Measurements from ENCODE around the gene OR13J1. TPM values are rescaled to one million over a fixed set of nuclear protein-coding genes. Genes with fewer than 3 reads are reported as not detected.

The OR13J1 gene
- total RNA-seq, 2 experiments from 2014 or later, result not detected

DNA sequence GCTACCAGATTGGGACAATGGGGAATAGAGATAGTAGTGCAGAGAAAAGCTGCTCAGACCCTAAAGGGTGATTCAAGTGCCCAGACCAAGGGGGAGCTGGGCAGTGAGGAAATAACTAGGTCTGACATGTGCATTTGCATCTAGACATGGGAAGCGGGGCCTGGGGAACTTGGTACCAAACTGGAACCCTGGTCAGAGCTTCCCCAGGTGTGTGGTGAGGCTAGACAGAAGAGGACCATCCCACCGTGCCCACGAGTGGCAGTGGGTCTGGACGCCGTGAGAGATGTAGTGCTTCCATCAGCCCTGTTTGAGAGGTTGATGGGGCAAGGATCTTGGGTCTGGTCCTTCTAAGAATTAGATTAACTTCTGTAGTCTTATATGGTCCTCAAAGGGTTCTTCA, 33.6 kb downstream of the OR13J1 start:
- H3K4me1 Mint-ChIP-seq (ENCODE audit: low read depth), result no peaks in the 10 kb centered on the region
- no peaks in the 10 kb centered on the region for H3K27me3 Mint-ChIP-seq
- POLR2A ChIA-PET, result no interaction called here
- H3K4me3 Mint-ChIP-seq, result no peak overlapping the region
- no peak for DNase-seq
- H3K27ac Mint-ChIP-seq, result no peak overlapping the region
- H3K36me3 Mint-ChIP-seq, result no peaks in the 10 kb centered on the region
- intact Hi-C loops (cut with micrococcal nuclease), result no loop called here
- CTCF ChIA-PET, result interaction anchor here (1.7 to 4.5 kb wide), 2 partner anchors 11 to 45 kb away, joined by 5 to 33 read pairs; no protein-coding TSS in a partner anchor
- no peaks in the 10 kb centered on the region for H3K9me3 Mint-ChIP-seq

DNA sequence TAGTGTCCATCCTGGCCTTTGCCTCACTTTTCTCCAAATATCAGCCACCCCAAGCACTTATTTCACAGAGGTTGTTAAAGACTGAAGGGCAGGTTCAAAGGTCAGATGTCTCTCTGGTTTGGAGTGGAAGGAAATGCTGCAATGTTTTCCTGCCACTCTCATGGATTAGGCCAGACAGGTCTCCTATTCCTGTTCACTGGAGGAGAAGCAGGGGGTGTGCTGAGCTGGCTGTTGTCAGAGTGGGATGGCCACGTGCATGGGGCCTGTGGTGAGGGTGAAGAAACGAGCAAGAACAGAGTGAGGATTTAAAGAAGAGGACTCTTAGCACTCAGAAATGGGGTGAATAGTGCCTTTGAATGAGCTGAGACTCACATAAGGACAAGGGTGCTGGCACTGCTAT, 34.4 kb downstream of the OR13J1 start:
- Mint-ChIP-seq H3K27ac (no peak overlapping the region), H3K36me3 (no peaks in the 10 kb centered on the region), H3K4me3 (no peak overlapping the region), H3K27me3 (no peaks in the 10 kb centered on the region), H3K9me3 (no peaks in the 10 kb centered on the region), H3K4me1 (ENCODE audit: low read depth) (peaks cover under 1% of the 10 kb centered on the region)
- DNase-seq, result no peak
- intact Hi-C loops (cut with micrococcal nuclease), result no loop called here
- POLR2A ChIA-PET, result no interaction called here
- CTCF ChIA-PET, result interaction anchor here (0.6 to 4.5 kb wide), 9 partner anchors 10 to 100 kb away, joined by 3 to 33 read pairs (median 4); no protein-coding TSS in a partner anchor

DNA sequence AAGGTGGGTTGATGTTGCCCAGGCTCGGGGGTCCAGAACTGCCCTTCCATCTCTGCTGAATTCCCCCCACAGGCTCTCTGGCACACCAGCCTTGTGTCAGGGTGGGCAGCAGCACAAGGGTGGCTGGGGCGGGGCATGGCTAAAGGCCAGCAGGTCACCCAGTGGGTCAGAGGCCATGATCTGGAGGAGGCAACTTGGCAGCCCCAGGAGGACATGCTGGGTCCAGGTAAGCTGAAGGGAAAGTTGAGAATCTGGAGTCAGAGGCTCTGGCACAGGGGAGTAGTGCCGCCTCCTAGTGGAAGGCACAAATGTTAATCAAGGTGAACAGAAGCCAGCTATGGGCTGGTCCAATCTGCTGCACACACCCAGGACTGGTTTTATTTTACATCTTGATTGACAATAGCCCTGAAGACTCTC, 35.0 kb downstream of the OR13J1 start:
- POLR2A ChIA-PET, result no interaction called here
- no peak overlapping the region for H3K27ac Mint-ChIP-seq
- intact Hi-C loops (cut with micrococcal nuclease), result no loop called here
- H3K36me3 Mint-ChIP-seq, result no peaks in the 10 kb centered on the region
- H3K4me1 Mint-ChIP-seq (ENCODE audit: low read depth), result peaks cover 3% of the 10 kb centered on the region
- H3K9me3 Mint-ChIP-seq, result no peaks in the 10 kb centered on the region
- H3K4me3 Mint-ChIP-seq, result no peak overlapping the region
- H3K27me3 Mint-ChIP-seq, result no peaks in the 10 kb centered on the region
- DNase-seq, result no peak
- CTCF ChIA-PET, result interaction anchor here (0.6 to 4.5 kb wide), 10 partner anchors 9 to 100 kb away, joined by 3 to 33 read pairs (median 4); no protein-coding TSS in a partner anchor

DNA sequence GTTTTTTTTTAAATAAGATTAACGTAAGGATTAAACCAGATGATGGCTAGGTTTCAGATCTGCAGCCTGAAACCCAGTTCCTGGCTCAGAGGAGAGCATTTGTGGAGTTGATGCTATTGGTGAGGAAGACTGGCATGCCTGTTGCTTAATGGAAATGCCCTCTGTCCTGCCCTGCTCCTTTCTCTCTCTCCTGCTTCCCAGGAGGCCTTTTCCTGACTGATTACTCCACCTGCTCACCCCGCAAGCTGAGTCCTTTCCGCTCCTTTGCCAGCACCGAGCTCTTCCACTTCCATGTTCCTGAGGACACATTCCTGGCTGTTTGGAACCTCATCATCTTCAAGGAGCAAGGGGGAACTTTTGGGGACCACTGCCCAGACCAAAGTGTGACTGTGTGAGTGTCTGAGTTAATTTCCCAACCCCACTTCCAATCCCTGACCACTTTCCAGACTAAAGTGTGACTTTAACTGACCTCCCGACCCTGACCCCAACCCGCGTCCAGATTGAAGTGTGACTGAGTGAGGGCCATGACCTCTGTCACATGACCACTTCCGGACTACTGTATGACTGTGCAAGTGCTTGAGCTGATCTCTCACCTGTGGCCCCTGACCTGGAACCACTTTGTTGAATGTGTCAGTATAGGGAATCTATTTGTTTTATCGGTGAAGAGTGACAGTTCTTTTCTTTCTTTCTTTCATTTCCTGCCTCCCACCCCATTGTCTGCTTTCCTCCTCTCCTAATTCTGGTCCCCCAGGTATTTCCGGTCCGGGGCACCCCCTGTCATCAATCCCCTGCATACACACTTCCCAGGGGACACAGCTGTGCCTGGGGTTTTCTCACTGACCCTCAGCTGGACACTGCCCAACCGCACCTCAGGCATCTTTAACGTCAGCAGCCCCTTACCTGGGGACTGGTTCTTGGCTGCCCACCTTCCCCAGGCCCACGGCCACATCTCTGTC, 35.7 kb downstream of the OR13J1 start:
- CTCF ChIA-PET, result interaction anchor here (0.7 to 4.5 kb wide), 12 partner anchors 9 to 359 kb away, joined by 3 to 33 read pairs (median 4); partner anchors contain the start of gene HINT2
- H3K27ac Mint-ChIP-seq, result no peak overlapping the region
- H3K27me3 Mint-ChIP-seq, result no peaks in the 10 kb centered on the region
- POLR2A ChIA-PET, result no interaction called here
- DNase-seq, result no peak
- no peaks in the 10 kb centered on the region for H3K9me3 Mint-ChIP-seq
- intact Hi-C loops (cut with micrococcal nuclease), result no loop called here
- H3K36me3 Mint-ChIP-seq, result no peaks in the 10 kb centered on the region
- H3K4me1 Mint-ChIP-seq (ENCODE audit: low read depth), result peaks cover 10% of the 10 kb centered on the region
- no peak overlapping the region for H3K4me3 Mint-ChIP-seq

DNA sequence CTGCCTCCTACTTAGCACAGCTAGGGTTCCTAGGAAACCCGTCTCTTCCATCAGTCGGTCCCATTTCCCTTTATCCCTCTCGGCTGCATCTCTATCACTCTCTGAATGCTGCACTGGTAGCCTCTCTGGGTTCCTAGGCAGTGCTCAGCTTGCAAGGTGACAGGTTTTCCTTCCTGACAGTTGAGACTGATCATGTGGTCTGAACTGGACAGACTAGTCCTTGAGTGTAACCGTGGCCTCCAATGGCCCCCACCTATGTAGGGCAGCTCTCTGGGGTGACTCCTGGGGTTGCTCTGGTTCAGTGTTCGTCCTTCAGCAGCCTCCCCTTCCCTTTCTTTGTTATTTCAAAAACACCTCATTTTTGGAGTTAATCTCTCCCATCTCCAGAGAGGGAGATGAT, 37.4 kb downstream of the OR13J1 start:
- intact Hi-C loops (cut with micrococcal nuclease), result no loop called here
- H3K4me3 Mint-ChIP-seq, result no peak overlapping the region
- no peak overlapping the region for H3K27ac Mint-ChIP-seq
- ChIA-PET CTCF (interaction anchor here (0.6 to 2.2 kb wide), 3 partner anchors 49 to 163 kb away, joined by 4 to 9 read pairs (median 4); no protein-coding TSS in a partner anchor), POLR2A (no interaction called here)
- H3K9me3 Mint-ChIP-seq, result no peaks in the 10 kb centered on the region
- DNase-seq, result no peak
- peaks cover 18% of the 10 kb centered on the region for H3K4me1 Mint-ChIP-seq (ENCODE audit: low read depth)
- no peaks in the 10 kb centered on the region for H3K36me3 Mint-ChIP-seq
- H3K27me3 Mint-ChIP-seq, result no peaks in the 10 kb centered on the region

DNA sequence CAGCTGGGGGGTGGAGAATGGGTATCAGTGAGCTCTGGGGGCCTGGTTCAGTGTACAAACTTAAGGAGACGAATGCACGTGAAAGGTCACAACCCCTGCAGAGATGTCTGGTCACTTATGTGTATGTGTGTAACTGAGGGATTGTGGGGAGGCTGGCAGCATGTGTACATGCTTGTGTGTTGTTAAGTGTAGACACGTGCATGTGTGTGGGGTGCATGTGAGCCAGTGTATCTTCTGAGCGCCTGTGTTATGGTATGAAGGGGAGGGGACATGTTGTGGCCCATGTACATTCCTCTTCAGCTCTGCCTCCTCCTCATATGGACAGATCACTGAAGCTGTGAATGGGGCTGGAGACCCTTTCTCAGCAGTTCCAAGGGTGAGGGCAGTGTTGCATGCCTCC, 39.2 kb downstream of the OR13J1 start:
- intact Hi-C loops (cut with micrococcal nuclease), result no loop called here
- Mint-ChIP-seq H3K27me3 (no peaks in the 10 kb centered on the region), H3K4me3 (no peak overlapping the region), H3K27ac (no peak overlapping the region), H3K4me1 (ENCODE audit: low read depth) (peaks cover 21% of the 10 kb centered on the region), H3K36me3 (no peaks in the 10 kb centered on the region), H3K9me3 (no peaks in the 10 kb centered on the region)
- no peak for DNase-seq
- CTCF ChIA-PET, result interaction anchor here (1.8 to 2.2 kb wide), 2 partner anchors 18 to 51 kb away, joined by 9 read pairs; partner anchors contain the start of gene SPAG8
- POLR2A ChIA-PET, result interaction anchor here (1.0 kb wide), 1 partner anchor 11 kb away, joined by 3 read pairs; no protein-coding TSS in a partner anchor

DNA sequence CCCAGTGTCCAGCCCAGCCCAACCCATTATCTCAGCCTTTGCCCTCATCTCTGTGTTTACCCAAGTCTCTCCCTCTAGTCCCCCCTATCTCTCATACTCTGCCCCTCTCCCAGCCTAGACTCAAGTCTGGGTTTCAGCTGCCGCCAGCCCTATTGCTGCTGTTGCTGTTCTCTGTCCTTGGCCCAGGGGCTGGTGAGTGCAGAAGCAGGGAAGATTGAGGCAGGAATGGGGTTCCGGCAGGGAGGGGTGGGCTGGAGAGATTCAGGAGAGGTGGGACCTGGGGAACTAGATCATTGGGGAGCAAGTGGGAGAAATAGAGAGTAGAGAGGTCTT, 40.5 kb downstream of the OR13J1 start:
- CTCF ChIA-PET, result interaction anchor here (2.6 kb wide), 1 partner anchor 52 kb away, joined by 11 read pairs; no protein-coding TSS in a partner anchor
- Mint-ChIP-seq H3K9me3 (no peaks in the 10 kb centered on the region), H3K27me3 (no peaks in the 10 kb centered on the region), H3K36me3 (no peaks in the 10 kb centered on the region), H3K4me1 (ENCODE audit: low read depth) (peaks cover 23% of the 10 kb centered on the region), H3K4me3 (peak overlapping the region; percentile 78), H3K27ac (peak overlapping the region; percentile 21)
- DNase-seq, result no peak
- intact Hi-C loops (cut with micrococcal nuclease), result loop anchor here (1.0 to 2.0 kb wide), 3 partner anchors 15 to 225 kb away; partner anchors contain the start of genes CREB3 and TLN1
- POLR2A ChIA-PET, result no interaction called here

DNA sequence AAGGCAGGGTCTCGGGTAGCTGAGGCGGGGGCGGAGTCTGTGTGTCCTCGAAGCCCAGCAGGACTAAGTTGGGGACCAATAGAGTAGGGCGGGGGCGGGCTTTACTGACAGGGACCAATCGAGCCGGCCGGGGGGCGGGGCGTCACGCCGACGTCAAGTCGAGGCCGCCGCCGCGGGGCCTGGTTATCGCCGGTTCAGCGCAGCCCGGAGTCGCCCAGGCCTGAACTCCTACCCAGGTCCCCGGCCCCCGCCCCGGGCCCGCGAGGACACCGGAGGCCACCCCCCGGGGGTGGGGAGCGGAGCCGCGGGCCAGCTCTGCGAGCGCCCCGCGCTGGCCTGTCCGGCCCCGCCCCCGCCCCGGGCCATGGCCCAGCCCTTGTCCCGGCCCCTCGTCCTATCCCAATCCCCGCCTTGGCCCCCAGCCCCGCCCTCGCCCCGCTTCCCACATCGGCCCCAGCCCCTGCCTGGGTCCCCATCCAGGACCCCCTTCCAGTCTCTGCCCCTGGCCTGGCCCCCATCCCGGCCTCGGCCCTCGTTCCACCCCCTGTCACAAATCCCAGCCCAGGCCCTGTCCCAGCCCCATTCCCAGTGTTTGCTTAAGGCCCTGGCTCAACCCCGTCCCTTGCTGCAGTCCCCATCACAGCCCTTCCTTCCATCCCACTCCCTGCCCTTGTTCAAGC, 41.0 kb downstream of the OR13J1 start, which contains the start of gene TMEM8B:
Gene TMEM8B (plus strand): TSS at position 145 of the 680 bp plus-strand sequence. CDS start 220 bp downstream, at position 365.
- POLR2A ChIA-PET, result interaction anchor here (1.0 kb wide), 1 partner anchor 15 kb away, joined by 7 read pairs; the partner anchor contains the start of gene HINT2
- no peaks in the 10 kb centered on the region for H3K36me3 Mint-ChIP-seq

DNA sequence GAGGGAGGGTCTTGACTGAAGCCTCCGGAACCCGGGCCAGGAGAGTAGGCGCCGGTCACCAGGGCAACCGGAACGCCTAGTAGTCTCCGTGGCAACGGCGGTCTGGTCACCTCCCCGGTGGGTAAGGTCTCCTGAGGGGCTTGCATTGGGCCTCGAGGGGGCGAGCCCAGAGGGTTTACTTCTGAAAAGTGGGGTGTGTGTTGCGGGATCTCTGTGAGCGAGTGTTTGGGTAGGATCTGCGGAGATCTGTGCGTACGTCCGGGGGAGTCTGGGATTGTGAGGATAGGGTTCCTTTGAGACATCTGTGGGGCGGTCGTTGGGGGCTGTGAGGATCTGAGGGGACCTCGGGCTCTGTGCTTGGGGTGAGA, 41.5 kb downstream of the OR13J1 start, which contains the start of gene FAM221B:
Gene FAM221B (minus strand): TSS at position 17 of the 368 bp plus-strand sequence. CDS start 2,571 bp downstream, outside the sequence.
- POLR2A ChIA-PET, result interaction anchor here (1.0 kb wide), 1 partner anchor 15 kb away, joined by 7 read pairs; the partner anchor contains the start of gene HINT2
- Mint-ChIP-seq H3K27ac (peak within 1 kb of the TSS; percentile 60), H3K4me1 (ENCODE audit: low read depth) (peaks cover 23% of the 10 kb centered on the region), H3K27me3 (no peaks in the 10 kb centered on the region), H3K36me3 (no peaks in the 10 kb centered on the region), H3K4me3 (peak within 1 kb of the TSS; percentile 91), H3K9me3 (no peaks in the 10 kb centered on the region)
- intact Hi-C loops (cut with micrococcal nuclease), result loop anchor here (1.0 to 2.0 kb wide), 3 partner anchors 16 to 224 kb away; partner anchors contain the start of genes CREB3 and TLN1
- CTCF ChIA-PET, result interaction anchor here (0.8 to 2.6 kb wide), 5 partner anchors 15 to 75 kb away, joined by 3 to 11 read pairs (median 4); partner anchors contain the start of gene HINT2
- peak; percentile 51 for DNase-seq

More for the DNA sequence above, 41.0 kb downstream of the OR13J1 start, which contains the start of gene TMEM8B:
- Mint-ChIP-seq H3K9me3 (no peaks in the 10 kb centered on the region), H3K4me1 (ENCODE audit: low read depth) (peaks cover 23% of the 10 kb centered on the region), H3K4me3 (peak within 1 kb of the TSS; percentile 91), H3K27me3 (no peaks in the 10 kb centered on the region), H3K27ac (peak within 1 kb of the TSS; percentile 60)
- DNase-seq, result peak; percentile 96
- CTCF ChIA-PET, result interaction anchor here (0.8 to 2.6 kb wide), 5 partner anchors 15 to 74 kb away, joined by 3 to 11 read pairs (median 4); partner anchors contain the start of gene HINT2
- intact Hi-C loops (cut with micrococcal nuclease), result loop anchor here (1.0 to 2.0 kb wide), 3 partner anchors 16 to 225 kb away; partner anchors contain the start of genes CREB3 and TLN1

DNA sequence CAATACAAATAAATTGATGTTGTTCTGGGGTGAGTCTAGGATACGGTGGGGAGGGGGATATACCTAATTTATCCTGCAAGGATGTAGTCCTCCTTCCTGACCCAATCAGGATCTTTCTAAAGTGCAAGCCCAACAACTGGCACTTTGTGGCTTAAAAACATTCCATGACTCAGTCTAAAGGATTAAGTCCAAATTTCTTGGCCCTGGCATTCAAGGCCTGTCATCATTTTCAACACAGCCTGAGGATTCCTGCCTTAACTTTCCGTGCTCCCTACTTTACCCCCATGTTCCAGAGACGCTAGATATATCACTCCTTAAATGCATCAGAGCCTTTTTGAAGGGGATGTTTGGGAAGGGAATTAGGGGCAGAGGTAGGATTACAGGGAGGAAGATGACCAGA, 42.7 kb downstream of the OR13J1 start:
- Mint-ChIP-seq H3K27ac (no peak overlapping the region), H3K4me3 (no peak overlapping the region), H3K36me3 (no peaks in the 10 kb centered on the region), H3K9me3 (no peaks in the 10 kb centered on the region), H3K27me3 (no peaks in the 10 kb centered on the region), H3K4me1 (ENCODE audit: low read depth) (peaks cover 23% of the 10 kb centered on the region)
- POLR2A ChIA-PET, result no interaction called here
- intact Hi-C loops (cut with micrococcal nuclease), result no loop called here
- CTCF ChIA-PET, result interaction anchor here (0.7 to 4.3 kb wide), 6 partner anchors 8 to 93 kb away, joined by 3 to 34 read pairs (median 13); partner anchors contain the start of genes HINT2 and SPAG8
- no peak for DNase-seq

DNA sequence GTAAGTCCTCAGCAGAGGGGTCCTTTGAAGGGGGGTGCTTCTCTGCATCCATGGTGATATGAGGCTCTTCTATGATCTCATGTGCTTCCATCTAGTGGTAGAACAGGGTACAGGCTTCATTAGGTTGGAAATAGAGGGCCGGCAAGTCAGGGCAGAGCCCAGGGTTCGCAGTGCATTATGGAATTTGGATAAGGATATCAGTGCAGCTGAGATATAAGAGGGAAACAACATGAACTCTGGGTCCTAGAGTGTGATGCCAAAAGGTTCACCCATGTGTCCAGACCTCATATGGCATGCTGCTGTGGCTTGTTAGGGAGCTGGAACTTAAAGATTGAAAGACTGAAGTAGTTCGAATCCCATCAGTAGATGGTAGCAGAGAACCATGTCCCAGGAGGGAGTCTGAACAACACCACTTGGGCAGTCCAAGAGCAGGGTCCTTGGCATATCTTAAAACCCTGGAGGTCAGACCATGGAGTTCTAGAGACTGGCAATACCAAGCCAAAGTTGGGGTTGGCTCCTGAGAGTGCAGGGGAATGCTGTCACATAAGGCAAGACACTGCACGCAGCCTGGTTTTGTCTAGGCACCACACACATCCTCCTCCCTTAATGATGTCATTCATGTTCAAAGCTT, 44.0 kb downstream of the OR13J1 start:
- Mint-ChIP-seq H3K4me3 (peak overlapping the region; percentile 13), H3K27ac (no peak overlapping the region)
- CTCF ChIA-PET, result interaction anchor here (0.6 to 4.3 kb wide), 24 partner anchors 10 to 179 kb away, joined by 3 to 49 read pairs (median 4); partner anchors contain the start of genes HINT2 and SPAG8

More for the DNA sequence above, 44.0 kb downstream of the OR13J1 start:
- Mint-ChIP-seq H3K36me3 (no peaks in the 10 kb centered on the region), H3K4me1 (ENCODE audit: low read depth) (peaks cover 23% of the 10 kb centered on the region), H3K27me3 (no peaks in the 10 kb centered on the region), H3K9me3 (no peaks in the 10 kb centered on the region)
- intact Hi-C loops (cut with micrococcal nuclease), result loop anchor here (1.0 kb wide), 3 partner anchors 11 to 56 kb away; partner anchors contain the start of gene HINT2
- POLR2A ChIA-PET, result no interaction called here
- DNase-seq, result peak; percentile 42

All from activated CD4-positive, alpha-beta memory T cell treated with anti-CD3 and anti-CD28 coated beads for 36 hours (primary cell).